KMS-11 (cell line): ENCODE data around the gene SAMM50.

Experiments
- H2AFZ ChIP-seq: fragments of 200-600 bp; sonication (generic); 2 replicates; pipeline ENCODE4 v1.6.1; 2016; ENCODE audit warnings: antibody characterized with exemption, mixed run types, low read depth
- H3K27ac ChIP-seq: fragments of 200-600 bp; sonication (generic); 2 replicates; pipeline ENCODE4 v1.6.1; 2016; ENCODE audit warnings: mild to moderate bottlenecking, mixed run types
- H3K27me3 ChIP-seq: fragments of 200-600 bp; sonication (generic); 2 replicates; pipeline ENCODE4 v1.6.1; 2017; ENCODE audit warnings: mild to moderate bottlenecking, low read depth, mixed run types, moderate library complexity; ENCODE audit not compliant: insufficient read depth
- H3K36me3 ChIP-seq: fragments of 200-600 bp; sonication (generic); 2 replicates; pipeline ENCODE4 v1.6.1; 2017; ENCODE audit warnings: mild to moderate bottlenecking, mixed run types; ENCODE audit not compliant: insufficient read depth
- H3K4me1 ChIP-seq: fragments of 200-600 bp; sonication (generic); 2 replicates; pipeline ENCODE4 v1.6.1; 2016; ENCODE audit warnings: mild to moderate bottlenecking, low read depth, mixed run types; ENCODE audit not compliant: poor library complexity, severe bottlenecking
- H3K4me2 ChIP-seq: fragments of 200-600 bp; sonication (generic); 2 replicates; pipeline ENCODE4 v1.7.0; 2016; ENCODE audit warnings: mild to moderate bottlenecking, mixed run types
- H3K4me3 ChIP-seq: fragments of 200-600 bp; sonication (generic); IDR thresholded peaks from 2 replicates; pipeline ENCODE4 v1.6.1; 2017; ENCODE audit warnings: low read depth, low read length, mixed read lengths; ENCODE audit not compliant: insufficient read depth
- H3K79me2 ChIP-seq: fragments of 200-600 bp; sonication (generic); 2 replicates; pipeline ENCODE4 v1.6.1; 2016; ENCODE audit warnings: low read depth, mixed run types; ENCODE audit not compliant: insufficient read depth
- H3K9ac ChIP-seq: fragments of 200-600 bp; sonication (generic); 2 replicates; pipeline ENCODE4 v1.6.1; 2016; ENCODE audit warnings: mild to moderate bottlenecking, mixed run types
- H4K20me1 ChIP-seq: fragments of 200-600 bp; sonication (generic); 2 replicates; pipeline ENCODE4 v1.6.1; 2016; ENCODE audit warnings: mild to moderate bottlenecking, mixed run types; ENCODE audit not compliant: insufficient read depth
- TF ChIP-seq, protein P1 (sequence below): fragments of 200-600 bp; sonication (generic); conservative IDR thresholded peaks from 2 replicates; pipeline ENCODE4 v1.6.1; 2017; ENCODE audit warnings: low read depth, mild to moderate bottlenecking, antibody characterized with exemption, low read length, moderate library complexity, mixed read lengths

The SAMM50 gene

DNA sequence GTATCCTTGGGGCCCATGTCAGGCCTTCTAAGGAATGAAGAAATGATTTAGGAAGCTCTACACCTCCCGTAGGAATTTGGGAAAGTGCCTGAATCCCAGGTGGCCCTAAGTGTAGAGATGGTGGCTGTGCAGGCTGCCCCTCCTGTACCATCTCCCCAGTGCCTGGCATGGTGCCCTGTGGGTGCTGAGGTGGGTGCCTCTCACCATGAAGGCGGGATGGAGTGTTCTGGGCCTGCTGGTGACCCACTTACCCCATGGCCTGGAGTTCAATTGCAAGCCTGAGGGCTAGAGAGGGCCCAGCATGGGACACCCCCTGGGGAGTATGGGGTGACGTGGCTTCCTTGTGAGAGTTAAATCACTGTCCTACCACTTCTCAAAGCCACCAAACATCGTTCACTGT, 19.8 kb downstream of the SAMM50 start:
- H3K4me3 ChIP-seq: no peak overlapping the region
- H3K4me1 ChIP-seq: no peaks in the 10 kb centered on the region
- H3K79me2 ChIP-seq: no peaks in the 10 kb centered on the region
- H2AFZ ChIP-seq: no peak overlapping the region
- no peak overlapping the region for H3K4me2 ChIP-seq
- H4K20me1 ChIP-seq: no peaks in the 10 kb centered on the region
- TF ChIP-seq, protein P1, sequence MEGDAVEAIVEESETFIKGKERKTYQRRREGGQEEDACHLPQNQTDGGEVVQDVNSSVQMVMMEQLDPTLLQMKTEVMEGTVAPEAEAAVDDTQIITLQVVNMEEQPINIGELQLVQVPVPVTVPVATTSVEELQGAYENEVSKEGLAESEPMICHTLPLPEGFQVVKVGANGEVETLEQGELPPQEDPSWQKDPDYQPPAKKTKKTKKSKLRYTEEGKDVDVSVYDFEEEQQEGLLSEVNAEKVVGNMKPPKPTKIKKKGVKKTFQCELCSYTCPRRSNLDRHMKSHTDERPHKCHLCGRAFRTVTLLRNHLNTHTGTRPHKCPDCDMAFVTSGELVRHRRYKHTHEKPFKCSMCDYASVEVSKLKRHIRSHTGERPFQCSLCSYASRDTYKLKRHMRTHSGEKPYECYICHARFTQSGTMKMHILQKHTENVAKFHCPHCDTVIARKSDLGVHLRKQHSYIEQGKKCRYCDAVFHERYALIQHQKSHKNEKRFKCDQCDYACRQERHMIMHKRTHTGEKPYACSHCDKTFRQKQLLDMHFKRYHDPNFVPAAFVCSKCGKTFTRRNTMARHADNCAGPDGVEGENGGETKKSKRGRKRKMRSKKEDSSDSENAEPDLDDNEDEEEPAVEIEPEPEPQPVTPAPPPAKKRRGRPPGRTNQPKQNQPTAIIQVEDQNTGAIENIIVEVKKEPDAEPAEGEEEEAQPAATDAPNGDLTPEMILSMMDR: no peak
- H3K9ac ChIP-seq: no peak overlapping the region
- H3K27me3 ChIP-seq: no peaks in the 10 kb centered on the region
- H3K36me3 ChIP-seq: no peaks in the 10 kb centered on the region
- no peak overlapping the region for H3K27ac ChIP-seq

DNA sequence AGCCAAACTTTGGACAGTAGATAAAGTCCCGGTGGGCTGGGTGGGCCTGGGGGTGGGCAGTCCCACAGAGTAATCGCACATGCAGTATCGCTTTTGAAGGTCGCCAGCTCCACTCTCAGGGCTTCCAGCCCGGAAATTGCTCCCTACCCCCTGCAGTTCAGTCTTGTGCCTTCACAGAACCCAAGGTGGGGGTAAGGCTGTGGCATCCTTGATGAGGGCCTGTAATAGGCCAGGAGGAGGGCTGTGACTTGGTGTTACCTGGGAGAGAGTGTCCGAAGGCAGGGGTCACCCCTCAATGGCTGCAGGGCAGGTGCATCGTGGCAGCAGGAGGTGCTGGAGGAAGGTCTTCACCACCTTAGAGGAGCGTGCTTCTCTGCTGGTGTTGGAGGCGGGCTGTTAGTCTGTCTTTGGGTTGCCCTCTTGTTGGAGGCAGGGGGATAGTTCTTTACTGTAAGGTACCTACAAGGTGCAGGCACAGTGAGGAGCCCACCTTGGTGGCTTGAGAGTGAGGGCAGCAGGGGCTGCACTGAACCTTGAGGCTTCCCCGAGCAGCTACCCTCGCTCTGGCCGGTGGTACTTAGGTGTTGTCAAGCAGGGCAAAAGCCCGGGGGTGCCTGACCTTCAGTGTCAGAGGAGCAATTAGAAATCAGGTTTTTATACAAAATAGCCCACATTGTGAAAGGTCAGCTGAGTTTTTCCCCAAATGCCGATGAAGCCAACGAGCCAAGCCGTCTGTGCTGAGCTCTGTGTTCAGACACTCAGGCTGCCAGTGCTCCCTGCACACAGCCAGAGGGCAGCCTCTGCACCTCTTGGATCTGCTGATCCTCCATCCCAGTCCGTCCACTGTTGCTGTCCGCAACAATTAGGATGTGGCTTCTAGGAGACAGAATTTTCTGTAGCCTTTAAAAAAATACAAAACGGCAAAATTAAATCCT, 21.9 kb downstream of the SAMM50 start:
- no peaks in the 10 kb centered on the region for H3K36me3 ChIP-seq
- TF ChIP-seq, protein P1: no peak

DNA sequence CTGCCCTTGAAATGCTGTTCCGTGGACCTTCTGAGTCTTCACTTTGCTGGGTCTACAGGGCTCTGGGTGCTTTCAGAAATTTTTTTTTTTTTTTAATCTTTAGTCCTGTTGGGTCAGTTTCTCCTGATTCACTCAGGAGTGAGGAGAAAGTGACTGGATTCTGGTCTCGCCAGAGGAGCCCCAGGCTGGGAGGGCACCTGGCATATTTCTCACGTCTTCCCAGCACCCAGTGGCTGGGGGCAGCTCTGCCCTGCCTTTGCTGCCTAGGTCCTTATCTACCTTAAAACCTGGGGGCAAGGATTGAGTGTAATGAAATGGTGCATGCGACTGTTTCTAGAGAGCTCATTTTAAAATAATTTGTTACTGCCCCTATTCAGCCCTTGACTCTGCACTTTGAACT, 23.3 kb downstream of the SAMM50 start:
- H3K27me3 ChIP-seq: no peaks in the 10 kb centered on the region
- no peak overlapping the region for H3K4me3 ChIP-seq
- no peaks in the 10 kb centered on the region for H3K36me3 ChIP-seq
- H3K4me1 ChIP-seq: no peaks in the 10 kb centered on the region
- TF ChIP-seq, protein P1: no peak
- no peak overlapping the region for H2AFZ ChIP-seq
- no peaks in the 10 kb centered on the region for H4K20me1 ChIP-seq
- no peak overlapping the region for H3K9ac ChIP-seq
- no peaks in the 10 kb centered on the region for H3K79me2 ChIP-seq
- H3K27ac ChIP-seq: no peak overlapping the region
- H3K4me2 ChIP-seq: no peak overlapping the region

More for the DNA sequence above, 21.9 kb downstream of the SAMM50 start:
- Histone ChIP-seq H4K20me1 (no peaks in the 10 kb centered on the region), H3K27ac (no peak overlapping the region), H3K4me2 (no peak overlapping the region), H3K4me3 (no peak overlapping the region), H2AFZ (no peak overlapping the region), H3K79me2 (no peaks in the 10 kb centered on the region), H3K9ac (no peak overlapping the region), H3K4me1 (no peaks in the 10 kb centered on the region), H3K27me3 (no peaks in the 10 kb centered on the region)

DNA sequence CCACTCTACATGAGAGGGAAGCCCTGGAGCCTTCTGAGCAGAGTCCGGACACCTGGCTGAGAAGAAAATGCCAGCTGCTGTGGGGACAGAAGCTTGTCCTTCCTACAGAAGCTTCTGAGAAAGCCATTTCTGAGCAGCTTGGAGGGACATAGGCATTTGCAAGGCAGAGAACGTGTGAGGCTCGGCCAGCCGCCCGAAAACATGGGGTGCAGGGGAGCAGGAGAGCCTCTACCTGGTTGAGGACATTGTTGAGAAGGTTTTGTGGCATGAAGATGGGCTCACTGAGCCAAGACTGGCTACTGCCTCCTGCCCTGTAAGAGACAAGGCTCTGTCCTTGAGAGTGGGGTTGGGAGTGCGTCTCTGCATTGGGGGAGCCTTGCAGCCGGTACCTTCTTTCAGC, 25.3 kb downstream of the SAMM50 start:
- TF ChIP-seq, protein P1: no peak
- Histone ChIP-seq H3K9ac (no peak overlapping the region), H3K4me3 (no peak overlapping the region), H3K36me3 (no peaks in the 10 kb centered on the region), H3K79me2 (no peaks in the 10 kb centered on the region), H3K4me2 (no peak overlapping the region), H4K20me1 (no peaks in the 10 kb centered on the region), H2AFZ (no peak overlapping the region), H3K27me3 (no peaks in the 10 kb centered on the region), H3K27ac (no peak overlapping the region), H3K4me1 (no peaks in the 10 kb centered on the region)
